Activated T-helper 1 cell treated with anti-CD3 and anti-CD28 coated beads, Interleukin-12 subunit alpha, Interleukin-12 subunit beta, Interleukin-2, Interleukin-4 antibody, amounts not matched to agents 30 ng/mL and 10 ng/mL and 1 ng/mL, durations not matched to agents 14 hours and 24 hours and 36 hours (primary cell): ENCODE measurements around the gene MLLT3. TPM values are rescaled to one million over a fixed set of nuclear protein-coding genes. Genes with fewer than 3 reads are reported as not detected.

Source experiments
- DNase-seq: peaks from one replicate; pipeline ENCODE4 v3.0.0; 2021; ENCODE audit warnings: low spot score
- H3K27ac Mint-ChIP-seq: one replicate; pipeline ENCODE4 v1.8.0; 2021; ENCODE audit warnings: mild to moderate bottlenecking, mixed read lengths
- H3K27me3 Mint-ChIP-seq: one replicate; pipeline ENCODE4 v1.8.0; 2022; ENCODE audit warnings: mild to moderate bottlenecking, moderate library complexity, mixed read lengths; ENCODE audit not compliant: insufficient read depth
- H3K36me3 Mint-ChIP-seq: one replicate; pipeline ENCODE4 v1.8.0; 2021; ENCODE audit warnings: low read depth, mixed read lengths
- H3K4me1 Mint-ChIP-seq: one replicate; pipeline ENCODE4 v1.8.0; 2021; ENCODE audit warnings: low read depth, mixed read lengths
- H3K4me3 Mint-ChIP-seq: one replicate; pipeline ENCODE4 v1.8.0; 2021; ENCODE audit warnings: mild to moderate bottlenecking, moderate library complexity, mixed read lengths
- H3K9me3 Mint-ChIP-seq: one replicate; pipeline ENCODE4 v1.8.0; 2021; ENCODE audit warnings: mixed read lengths
- intact Hi-C: fragments of 100-400 bp; cut with micrococcal nuclease; formaldehyde crosslinking; loops from one replicate; pipeline ENCODE4 v1.15.1; 2024
- total RNA-seq: library from RNA; stranded (reverse); gene quantifications from 2 replicates; pipeline ENCODE4 v1.2.3, GENCODE V29; 2022

Gene MLLT3
- total RNA-seq, 1 donor from 2014 or later = 36.4 TPM

GRCh38 chr9:20380546-20380945 lies 241.8 kb downstream of the MLLT3 start:
- H3K4me1 Mint-ChIP-seq = peaks cover 55% of the 10 kb centered on the region
- no peak overlapping the region for H3K4me3 Mint-ChIP-seq
- no peaks in the 10 kb centered on the region for H3K9me3 Mint-ChIP-seq
- H3K36me3 Mint-ChIP-seq = peaks cover 27% of the 10 kb centered on the region
- intact Hi-C loops = no loop called here
- H3K27me3 Mint-ChIP-seq = no peaks in the 10 kb centered on the region
- DNase-seq = no peak
- no peak overlapping the region for H3K27ac Mint-ChIP-seq

GRCh38 chr9:20379804-20380225 lies 242.5 kb downstream of the MLLT3 start:
- DNase-seq = no peak
- peaks cover 27% of the 10 kb centered on the region for H3K36me3 Mint-ChIP-seq
- H3K27ac Mint-ChIP-seq = no peak overlapping the region
- H3K27me3 Mint-ChIP-seq = no peaks in the 10 kb centered on the region
- H3K4me3 Mint-ChIP-seq = no peak overlapping the region
- peaks cover 55% of the 10 kb centered on the region for H3K4me1 Mint-ChIP-seq
- intact Hi-C loops = no loop called here
- H3K9me3 Mint-ChIP-seq = no peaks in the 10 kb centered on the region

DNA sequence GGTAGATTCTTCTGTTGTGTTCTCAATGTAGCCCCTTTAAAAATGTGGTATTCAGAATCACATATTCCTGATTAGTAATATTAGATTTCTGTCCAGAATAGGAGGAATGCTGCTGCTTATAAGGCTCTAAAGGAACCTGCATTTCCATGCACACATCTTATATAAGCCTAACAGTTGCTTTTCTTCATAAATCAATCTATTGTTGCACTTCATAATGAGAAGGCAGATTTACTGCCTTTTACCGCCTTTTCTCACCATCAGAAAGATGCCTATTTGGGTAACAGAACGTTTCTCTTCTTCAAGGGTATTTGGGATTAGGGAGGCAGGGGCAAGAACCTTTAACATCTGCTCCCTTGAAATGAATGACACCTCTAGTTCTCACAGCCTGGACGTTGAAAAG lies 243.4 kb downstream of the MLLT3 start:
- Mint-ChIP-seq H3K4me3 (no peak overlapping the region), H3K36me3 (peaks cover 27% of the 10 kb centered on the region), H3K27me3 (no peaks in the 10 kb centered on the region), H3K27ac (no peak overlapping the region), H3K4me1 (peaks cover 46% of the 10 kb centered on the region), H3K9me3 (no peaks in the 10 kb centered on the region)
- intact Hi-C loops = no loop called here
- no peak for DNase-seq

GRCh38 chr9:20377790-20378189 lies 244.5 kb downstream of the MLLT3 start:
- no peak for DNase-seq
- peaks cover 40% of the 10 kb centered on the region for H3K4me1 Mint-ChIP-seq
- intact Hi-C loops = loop anchor here (2.0 kb wide), 1 partner anchor 15 kb away; no protein-coding TSS in a partner anchor
- peaks cover 28% of the 10 kb centered on the region for H3K36me3 Mint-ChIP-seq
- no peaks in the 10 kb centered on the region for H3K27me3 Mint-ChIP-seq
- H3K4me3 Mint-ChIP-seq = no peak overlapping the region
- H3K9me3 Mint-ChIP-seq = no peaks in the 10 kb centered on the region
- no peak overlapping the region for H3K27ac Mint-ChIP-seq

GRCh38 chr9:20376731-20377375 lies 245.4 kb downstream of the MLLT3 start:
- Mint-ChIP-seq H3K27ac (no peak overlapping the region), H3K36me3 (peaks cover 25% of the 10 kb centered on the region), H3K27me3 (no peaks in the 10 kb centered on the region), H3K4me1 (peaks cover 36% of the 10 kb centered on the region), H3K4me3 (no peak overlapping the region), H3K9me3 (no peaks in the 10 kb centered on the region)
- intact Hi-C loops = loop anchor here (2.0 kb wide), 1 partner anchor 14 kb away; no protein-coding TSS in a partner anchor
- no peak for DNase-seq

GRCh38 chr9:20376042-20376441 lies 246.3 kb downstream of the MLLT3 start:
- peaks cover 26% of the 10 kb centered on the region for H3K36me3 Mint-ChIP-seq
- no peak overlapping the region for H3K27ac Mint-ChIP-seq
- intact Hi-C loops = loop anchor here (2.0 kb wide), 1 partner anchor 13 kb away; no protein-coding TSS in a partner anchor
- no peaks in the 10 kb centered on the region for H3K27me3 Mint-ChIP-seq
- no peak overlapping the region for H3K4me3 Mint-ChIP-seq
- DNase-seq = no peak
- no peaks in the 10 kb centered on the region for H3K9me3 Mint-ChIP-seq
- H3K4me1 Mint-ChIP-seq = peaks cover 44% of the 10 kb centered on the region

DNA sequence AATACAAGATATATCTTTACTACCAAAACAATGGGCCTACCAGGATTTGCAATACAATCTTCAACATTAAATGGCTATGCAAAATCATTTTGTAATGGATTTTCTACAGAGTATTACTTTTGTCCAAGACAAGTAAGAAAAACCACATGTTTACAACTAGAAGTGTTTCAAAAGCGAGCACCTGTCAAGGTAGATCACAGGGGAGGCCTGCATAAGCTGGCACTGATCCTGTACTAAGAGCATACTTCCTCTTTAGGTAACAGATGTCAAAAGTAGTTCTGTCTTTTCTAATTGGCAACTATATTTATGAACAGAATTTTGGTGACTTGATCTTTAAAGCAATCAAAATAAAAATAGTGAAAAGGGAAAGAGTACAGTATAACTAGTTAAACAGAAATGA lies 249.0 kb downstream of the MLLT3 start:
- Mint-ChIP-seq H3K27me3 (no peaks in the 10 kb centered on the region), H3K9me3 (no peaks in the 10 kb centered on the region), H3K27ac (no peak overlapping the region), H3K4me3 (no peak overlapping the region), H3K36me3 (peaks cover 22% of the 10 kb centered on the region), H3K4me1 (peaks cover 57% of the 10 kb centered on the region)
- intact Hi-C loops = no loop called here
- no peak for DNase-seq

DNA sequence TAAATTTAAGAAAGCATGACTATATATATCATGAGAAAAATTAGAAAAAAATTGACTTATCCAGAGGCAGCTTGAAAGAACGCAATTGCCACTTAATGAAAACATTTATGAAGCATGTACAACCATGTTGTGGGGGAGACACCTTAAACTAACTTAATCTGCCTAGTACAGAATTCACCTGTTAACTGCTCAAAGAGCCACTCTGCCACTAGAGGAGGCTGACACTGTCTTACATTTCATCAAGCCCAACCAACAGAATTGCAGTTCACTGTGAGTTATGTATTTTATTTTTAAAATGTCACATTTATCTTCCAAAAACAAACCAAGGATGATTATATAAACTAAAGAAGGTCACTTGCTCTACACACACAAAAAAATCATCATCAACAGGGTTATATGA lies 252.9 kb downstream of the MLLT3 start:
- Mint-ChIP-seq H3K4me1 (peaks cover 43% of the 10 kb centered on the region), H3K27ac (no peak overlapping the region), H3K9me3 (peaks cover 5% of the 10 kb centered on the region), H3K4me3 (no peak overlapping the region), H3K36me3 (peaks cover 31% of the 10 kb centered on the region), H3K27me3 (no peaks in the 10 kb centered on the region)
- intact Hi-C loops = no loop called here
- no peak for DNase-seq

- Mint-ChIP-seq H3K9me3 (peaks cover 5% of the 10 kb centered on the region), H3K27me3 (no peaks in the 10 kb centered on the region), H3K4me3 (no peak overlapping the region), H3K4me1 (peaks cover 49% of the 10 kb centered on the region), H3K36me3 (peaks cover 36% of the 10 kb centered on the region), H3K27ac (no peak overlapping the region)
- intact Hi-C loops = no loop called here
- DNase-seq = no peak
Observed at GRCh38 chr9:20367855-20368254, 254.4 kb downstream of the MLLT3 start.

GRCh38 chr9:20364959-20365358 lies 257.3 kb downstream of the MLLT3 start:
- no peak for DNase-seq
- Mint-ChIP-seq H3K27me3 (no peaks in the 10 kb centered on the region), H3K4me1 (peaks cover 57% of the 10 kb centered on the region), H3K4me3 (no peak overlapping the region), H3K9me3 (peaks cover 5% of the 10 kb centered on the region), H3K36me3 (peaks cover 41% of the 10 kb centered on the region), H3K27ac (no peak overlapping the region)
- intact Hi-C loops = loop anchor here (5.0 kb wide), 1 partner anchor 42 kb away; no protein-coding TSS in a partner anchor

DNA sequence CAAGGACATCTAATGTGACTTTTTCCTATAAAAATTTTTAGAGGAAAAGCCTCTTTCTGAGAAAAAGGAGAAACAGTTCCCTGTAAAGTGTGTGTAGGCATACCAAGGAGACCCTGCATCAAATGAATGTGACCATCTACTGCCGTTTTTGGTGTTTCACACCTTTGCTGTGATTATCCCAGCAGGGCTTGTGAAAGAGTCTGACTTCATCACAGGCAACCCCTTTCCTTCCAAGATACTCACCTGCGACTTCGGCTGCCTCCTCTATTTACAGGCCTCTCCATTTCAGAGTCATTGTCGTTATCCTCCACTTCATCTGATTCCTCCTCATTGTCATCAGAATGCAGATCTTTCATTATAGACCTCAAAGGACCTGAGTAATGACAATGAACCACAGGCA lies 259.1 kb downstream of the MLLT3 start:
- no peak overlapping the region for H3K27ac Mint-ChIP-seq
- no peaks in the 10 kb centered on the region for H3K27me3 Mint-ChIP-seq
- no peak overlapping the region for H3K4me3 Mint-ChIP-seq
- DNase-seq = no peak
- H3K36me3 Mint-ChIP-seq = peaks cover 39% of the 10 kb centered on the region
- intact Hi-C loops = loop anchor here (2.0 to 5.0 kb wide), 2 partner anchors 14 to 44 kb away; no protein-coding TSS in a partner anchor
- H3K9me3 Mint-ChIP-seq = peaks cover 5% of the 10 kb centered on the region
- peaks cover 58% of the 10 kb centered on the region for H3K4me1 Mint-ChIP-seq

GRCh38 chr9:20361656-20362570 lies 260.4 kb downstream of the MLLT3 start:
- Mint-ChIP-seq H3K36me3 (peaks cover 34% of the 10 kb centered on the region), H3K4me1 (peaks cover 65% of the 10 kb centered on the region), H3K27ac (peak overlapping the region; percentile 83), H3K4me3 (peak overlapping the region; percentile 38), H3K9me3 (peaks cover under 1% of the 10 kb centered on the region), H3K27me3 (no peaks in the 10 kb centered on the region)
- DNase-seq = no peak
- intact Hi-C loops = loop anchor here (2.0 to 5.0 kb wide), 2 partner anchors 15 to 45 kb away; no protein-coding TSS in a partner anchor

DNA sequence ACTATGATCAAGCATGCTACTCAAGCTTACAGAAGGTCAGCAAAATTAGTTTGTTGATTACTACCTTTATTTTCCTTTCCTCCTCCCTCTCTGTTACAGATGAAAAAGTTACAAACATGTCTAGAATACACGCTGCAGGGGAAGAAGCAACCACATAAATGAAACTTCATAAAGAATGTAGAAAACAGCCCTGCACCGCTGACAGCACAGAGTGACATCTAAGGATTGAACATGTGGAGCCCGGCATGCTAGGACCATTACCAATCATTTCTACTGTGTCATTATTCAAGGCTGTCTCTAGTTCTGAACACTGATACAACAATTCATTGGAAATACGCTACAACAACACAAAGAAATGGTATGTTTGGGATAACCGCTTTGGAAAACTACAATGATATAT lies 261.1 kb downstream of the MLLT3 start:
- H3K27me3 Mint-ChIP-seq = no peaks in the 10 kb centered on the region
- H3K9me3 Mint-ChIP-seq = no peaks in the 10 kb centered on the region
- DNase-seq = no peak
- peaks cover 71% of the 10 kb centered on the region for H3K4me1 Mint-ChIP-seq
- H3K27ac Mint-ChIP-seq = peak overlapping the region; percentile 50
- H3K36me3 Mint-ChIP-seq = peaks cover 33% of the 10 kb centered on the region
- intact Hi-C loops = loop anchor here (5.0 kb wide), 1 partner anchor 46 kb away; no protein-coding TSS in a partner anchor
- H3K4me3 Mint-ChIP-seq = peak overlapping the region; percentile 37
